H1 (cell line): ENCODE results near the gene TSPAN15.

Experiments
- BCL11A ChIP-seq, 2 experiments: IDR thresholded peaks; one replicate each; pipeline ENCODE4 v1.6.1; 2011; ENCODE audit warnings: low read depth in 2 of 2, low read length in 2 of 2, mild to moderate bottlenecking in 2 of 2
- CHD2 ChIP-seq: IDR thresholded peaks from 2 replicates; pipeline ENCODE4 v1.6.1; 2012; ENCODE audit warnings: low read length, improper control_type of control experiment
- EP300 ChIP-seq, 2 experiments: IDR thresholded peaks; 1 replicate in 1 of 2; 2 replicates in 1 of 2; pipeline ENCODE4 v1.6.1; 2011 to 2012; ENCODE audit warnings: low read depth in 2 of 2, low read length in 2 of 2, mild to moderate bottlenecking in 2 of 2, borderline replicate concordance in 1 of 2, inconsistent platforms in 1 of 2, moderate library complexity in 1 of 2
- GABPA ChIP-seq: IDR thresholded peaks from 2 replicates; pipeline ENCODE4 v1.6.1; 2011; ENCODE audit warnings: mild to moderate bottlenecking, low read length, moderate library complexity, borderline replicate concordance; ENCODE audit not compliant: insufficient read depth
- JUND ChIP-seq: IDR thresholded peaks from 2 replicates; pipeline ENCODE4 v1.6.1; 2011; ENCODE audit warnings: mild to moderate bottlenecking, improper control_type of control experiment, low read length
- MAFK ChIP-seq: IDR thresholded peaks from 2 replicates; pipeline ENCODE4 v1.6.1; 2012; ENCODE audit warnings: low read depth, mild to moderate bottlenecking, improper control_type of control experiment, low read length
- RFX5 ChIP-seq: IDR thresholded peaks from 2 replicates; pipeline ENCODE4 v1.6.1; 2011; ENCODE audit warnings: low read depth, low read length, improper control_type of control experiment, borderline replicate concordance
- SIN3A ChIP-seq, 2 experiments: IDR thresholded peaks in 1 of 2; conservative IDR thresholded peaks in 1 of 2; 2 replicates each; pipeline ENCODE4 v1.6.1; 2011 to 2012; ENCODE audit warnings: low read length in 2 of 2, improper control_type of control experiment in 1 of 2, low read depth in 1 of 2, mild to moderate bottlenecking in 1 of 2
- TCF12 ChIP-seq: IDR thresholded peaks from 2 replicates; pipeline ENCODE4 v1.6.1; 2011; ENCODE audit warnings: low read depth, mild to moderate bottlenecking, low read length
- ZNF274 ChIP-seq: IDR thresholded peaks from 2 replicates; pipeline ENCODE4 v1.7.0; 2012; ENCODE audit warnings: low read length, borderline replicate concordance; ENCODE audit errors: extremely low read depth
- TF ChIP-seq, protein P1 (sequence below), 3 experiments: IDR thresholded peaks; 1 replicate in 2 of 3; 2 replicates in 1 of 3; pipeline versions ENCODE4 v1.5.1 to v1.6.1; 2011; ENCODE audit warnings: low read length in 3 of 3, mild to moderate bottlenecking in 3 of 3, inconsistent platforms in 2 of 3, low read depth in 1 of 3, moderate library complexity in 1 of 3; ENCODE audit not compliant: insufficient read depth in 1 of 3; ENCODE audit errors: control extremely low read depth in 1 of 3
- TF ChIP-seq, protein P2 (sequence below): IDR thresholded peaks from 2 replicates; pipeline ENCODE4 v1.6.1; 2012; ENCODE audit warnings: inconsistent platforms
- TF ChIP-seq, protein P3 (sequence below): IDR thresholded peaks from 2 replicates; pipeline ENCODE4 v1.6.1; 2011; ENCODE audit warnings: low read depth, mild to moderate bottlenecking, low read length; ENCODE audit not compliant: insufficient read depth

DNA sequence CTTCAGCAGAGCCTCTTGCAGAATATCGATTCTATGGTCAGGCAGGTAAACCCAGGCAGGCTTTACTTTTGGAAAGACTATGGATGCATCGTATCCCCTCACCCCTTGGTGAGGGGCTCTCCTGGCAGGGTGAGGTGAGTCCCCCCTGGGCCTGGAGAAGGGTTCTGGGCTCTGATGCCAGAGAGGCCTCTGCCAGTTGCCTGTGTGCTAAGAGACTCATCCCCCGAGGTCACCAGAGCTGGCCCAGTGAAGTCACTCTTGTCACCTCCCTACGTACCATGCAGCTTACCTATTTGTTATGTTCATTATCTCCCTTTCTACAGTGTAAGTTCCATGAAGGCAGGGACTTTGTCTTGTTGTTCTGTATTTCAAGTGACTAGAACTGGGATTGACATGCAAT lies 51.3 kb downstream of the TSPAN15 start:
- TF ChIP-seq, protein P1, sequence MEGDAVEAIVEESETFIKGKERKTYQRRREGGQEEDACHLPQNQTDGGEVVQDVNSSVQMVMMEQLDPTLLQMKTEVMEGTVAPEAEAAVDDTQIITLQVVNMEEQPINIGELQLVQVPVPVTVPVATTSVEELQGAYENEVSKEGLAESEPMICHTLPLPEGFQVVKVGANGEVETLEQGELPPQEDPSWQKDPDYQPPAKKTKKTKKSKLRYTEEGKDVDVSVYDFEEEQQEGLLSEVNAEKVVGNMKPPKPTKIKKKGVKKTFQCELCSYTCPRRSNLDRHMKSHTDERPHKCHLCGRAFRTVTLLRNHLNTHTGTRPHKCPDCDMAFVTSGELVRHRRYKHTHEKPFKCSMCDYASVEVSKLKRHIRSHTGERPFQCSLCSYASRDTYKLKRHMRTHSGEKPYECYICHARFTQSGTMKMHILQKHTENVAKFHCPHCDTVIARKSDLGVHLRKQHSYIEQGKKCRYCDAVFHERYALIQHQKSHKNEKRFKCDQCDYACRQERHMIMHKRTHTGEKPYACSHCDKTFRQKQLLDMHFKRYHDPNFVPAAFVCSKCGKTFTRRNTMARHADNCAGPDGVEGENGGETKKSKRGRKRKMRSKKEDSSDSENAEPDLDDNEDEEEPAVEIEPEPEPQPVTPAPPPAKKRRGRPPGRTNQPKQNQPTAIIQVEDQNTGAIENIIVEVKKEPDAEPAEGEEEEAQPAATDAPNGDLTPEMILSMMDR (IDR thresholded peaks at IDR 0.05; ENCODE audit: control extremely low read depth in 1 of 3, insufficient read depth in 1 of 3, low read depth in 1 of 3, low read length in 3 of 3): no peak
- TF ChIP-seq TCF12 (no peak), CHD2 (no peak), RFX5 (no peak), ZNF274 (no peak), EP300 (IDR thresholded peaks at IDR 0.05; ENCODE audit: borderline replicate concordance in 1 of 2, low read depth in 2 of 2, low read length in 2 of 2) (no peak), BCL11A (IDR thresholded peaks at IDR 0.05; ENCODE audit: low read depth in 2 of 2, low read length in 2 of 2) (no peak), GABPA (no peak), SIN3A (conservative IDR thresholded peaks at IDR 0.05 in 1 of 2, IDR thresholded peaks at IDR 0.05 in 1 of 2; ENCODE audit: low read depth in 1 of 2, low read length in 2 of 2) (no peak), JUND (no peak), MAFK (no peak)
- TF ChIP-seq, protein P2, sequence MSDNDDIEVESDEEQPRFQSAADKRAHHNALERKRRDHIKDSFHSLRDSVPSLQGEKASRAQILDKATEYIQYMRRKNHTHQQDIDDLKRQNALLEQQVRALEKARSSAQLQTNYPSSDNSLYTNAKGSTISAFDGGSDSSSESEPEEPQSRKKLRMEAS: no peak
- TF ChIP-seq, protein P3, sequence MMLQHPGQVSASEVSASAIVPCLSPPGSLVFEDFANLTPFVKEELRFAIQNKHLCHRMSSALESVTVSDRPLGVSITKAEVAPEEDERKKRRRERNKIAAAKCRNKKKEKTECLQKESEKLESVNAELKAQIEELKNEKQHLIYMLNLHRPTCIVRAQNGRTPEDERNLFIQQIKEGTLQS: no peak
